ENCODE results near the gene WDR35.

GRCh38 chr2:19914266-19914975 lies 75.5 kb downstream of the WDR35 start:
- no peak for TF ChIP-seq ARNTL (CRISPR knock-in tag; IDR thresholded peaks at IDR 0.05; ENCODE audit: borderline replicate concordance, low read depth)
- no peak for TF ChIP-seq TSHZ2 (CRISPR knock-in tag; IDR thresholded peaks at IDR 0.05)
- TF ChIP-seq TOX (CRISPR knock-in tag; IDR thresholded peaks at IDR 0.05; ENCODE audit: borderline replicate concordance) = no peak
- TF ChIP-seq OSR1 (CRISPR knock-in tag; IDR thresholded peaks at IDR 0.05) = no peak
- no peak for TF ChIP-seq ZFP30 (CRISPR knock-in tag; IDR thresholded peaks at IDR 0.05)
